ENCODE data around the gene SORBS1. TPM values are rescaled to one million over a fixed set of nuclear protein-coding genes. Genes with fewer than 3 reads are reported as not detected.

SORBS1 gene
- total and polyA plus RNA-seq, 2 of the 13 experiments (the other 11 are each of a cell fraction or from before 2014, with no cell fraction given), result 16.8 to 39.8 TPM

GRCh38 chr10:95501203-95502094 lies 59.7 kb downstream of the SORBS1 start (continued):
- TF ChIP-seq TOE1 (CRISPR knock-in tag; IDR thresholded peaks at IDR 0.05) (no peak), ZNF605 (CRISPR knock-in tag; IDR thresholded peaks at IDR 0.05) (no peak), ETS1 (CRISPR knock-in tag; IDR thresholded peaks at IDR 0.05) (no peak), MAF1 (CRISPR knock-in tag; IDR thresholded peaks at IDR 0.05; ENCODE audit: borderline replicate concordance) (no peak), ZNF609 (CRISPR knock-in tag; IDR thresholded peaks at IDR 0.05; ENCODE audit: borderline replicate concordance) (peak; percentile 40; the same call in 1 of the 2 replicates), FOXC1 (CRISPR knock-in tag; IDR thresholded peaks at IDR 0.05; ENCODE audit: borderline replicate concordance) (0 out of 2 replicates have a peak, but pooled peaks have one; percentile 57), STAG1 (CRISPR knock-in tag; IDR thresholded peaks at IDR 0.05) (0 out of 2 replicates have a peak, but pooled peaks have one; percentile 2), HOXA3 (CRISPR knock-in tag; IDR thresholded peaks at IDR 0.05) (peak; percentile 70), PAXIP1 (CRISPR knock-in tag; conservative IDR thresholded peaks at IDR 0.05) (peak; percentile 70), NR1H2 (CRISPR knock-in tag; IDR thresholded peaks at IDR 0.05; ENCODE audit: borderline replicate concordance, low read depth) (no peak), ZNF280D (CRISPR knock-in tag; IDR thresholded peaks at IDR 0.05) (no peak), FOXP1 (IDR thresholded peaks at IDR 0.05) (no peak; the same call in 1 of the 2 replicates), FOXP1 (CRISPR knock-in tag; IDR thresholded peaks at IDR 0.05) (peak; percentile 80), MBD4 (IDR thresholded peaks at IDR 0.05; ENCODE audit: borderline replicate concordance, low read length) (no peak; the same call in 1 of the 2 replicates)
